Effector CD4-positive, alpha-beta T cell (primary cell): Measurements from ENCODE around the gene EYA2.

Source experiments
- DNase-seq: peaks from one replicate; pipeline ENCODE4 v3.0.0-alpha.2; 2020

The EYA2 gene

DNA sequence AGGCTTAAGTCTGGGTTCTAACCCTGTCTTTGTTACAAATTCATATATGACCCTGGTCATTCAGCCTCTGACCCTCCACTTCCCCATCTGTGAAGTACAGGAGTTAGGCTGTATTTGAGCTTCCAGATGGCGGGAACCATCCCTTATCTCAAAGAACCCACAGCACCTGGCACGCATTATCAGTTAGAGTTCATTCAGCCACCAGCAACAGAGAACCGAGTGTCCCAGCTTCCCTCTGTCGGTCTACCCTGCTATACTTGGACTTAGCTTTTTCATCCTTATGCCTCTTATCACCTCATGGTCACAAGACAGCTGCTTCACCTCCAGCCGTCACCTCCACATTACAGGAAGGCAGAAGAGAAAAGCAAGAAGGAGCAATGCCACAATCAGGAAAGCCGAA lies 147.8 kb downstream of the EYA2 start:
- DNase-seq, result no peak

DNA sequence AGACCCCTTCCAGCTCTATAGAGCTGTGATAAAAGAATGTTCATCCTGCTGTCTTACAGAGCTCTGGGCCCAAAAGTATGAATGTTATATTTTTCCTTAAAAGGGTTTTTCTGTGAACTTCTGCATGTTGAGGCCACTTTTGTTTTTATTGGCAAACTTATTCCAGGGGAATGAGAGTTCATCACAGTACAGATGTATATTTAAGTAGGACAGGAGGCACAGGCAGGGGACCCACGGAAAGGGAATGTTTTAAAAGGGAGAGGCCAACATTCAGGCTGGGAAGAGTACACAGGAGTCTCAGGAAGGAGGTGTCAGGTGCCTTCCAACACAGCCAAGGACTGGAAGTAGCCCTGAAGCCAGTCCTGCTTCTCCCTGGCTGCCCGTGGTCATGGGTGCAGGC lies 148.4 kb downstream of the EYA2 start:
- no peak for DNase-seq

DNA sequence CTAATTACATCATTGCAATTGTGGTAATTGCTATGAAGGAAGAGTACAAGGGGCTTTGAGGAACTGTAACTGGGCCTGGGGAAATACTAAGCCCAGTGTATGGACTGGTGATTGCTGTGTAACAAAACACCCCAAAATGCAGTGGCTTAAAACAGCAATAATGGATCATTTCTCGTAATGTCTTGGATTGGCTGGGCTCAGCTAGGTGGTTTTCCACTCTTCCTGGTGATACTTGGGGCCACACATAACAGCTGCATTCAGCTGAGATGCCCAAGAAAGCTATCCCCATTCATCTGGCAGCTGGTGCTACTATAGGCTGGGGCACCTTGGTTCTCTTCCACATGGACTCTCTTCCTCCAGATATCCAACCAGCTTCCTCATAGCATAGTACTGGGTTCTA lies 150.3 kb downstream of the EYA2 start:
- no peak for DNase-seq

DNA sequence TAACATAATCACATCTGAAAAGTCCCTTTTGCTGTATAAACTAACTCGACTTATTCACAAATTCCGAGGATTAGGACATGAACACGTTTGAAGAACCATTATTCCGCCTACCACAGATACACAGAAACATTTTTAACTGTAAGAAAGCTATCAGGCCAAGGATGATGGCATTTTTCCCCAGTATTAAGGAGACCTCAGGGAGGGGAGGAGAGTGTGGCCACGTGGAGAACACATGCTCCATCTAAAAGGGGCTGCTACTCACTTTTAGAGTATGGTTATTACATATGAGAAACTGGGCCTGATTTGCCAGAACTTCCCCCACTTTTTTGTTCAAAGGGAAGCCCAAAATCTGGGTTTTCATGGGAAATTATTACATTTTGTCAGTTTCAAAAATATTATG lies 153.4 kb downstream of the EYA2 start:
- no peak for DNase-seq

DNA sequence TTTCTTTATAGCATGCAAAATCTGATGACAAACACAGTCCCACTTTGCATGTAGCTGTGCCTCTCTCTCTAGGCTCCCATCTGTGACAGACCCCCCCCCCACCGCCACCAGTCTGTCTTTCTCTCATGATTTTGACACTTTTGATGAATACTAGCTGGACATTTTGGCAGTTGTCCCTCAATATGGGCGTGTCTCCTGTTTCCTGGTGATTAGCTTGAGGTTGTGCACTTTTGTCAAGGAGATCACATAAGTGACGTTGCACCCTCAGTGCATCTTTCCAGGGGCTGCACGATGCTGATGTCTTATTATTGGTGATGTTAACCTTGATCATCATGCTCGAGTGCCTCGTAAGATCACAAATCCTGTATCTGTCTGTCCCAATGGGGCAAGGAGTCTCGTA lies 155.1 kb downstream of the EYA2 start:
- no peak for DNase-seq

DNA sequence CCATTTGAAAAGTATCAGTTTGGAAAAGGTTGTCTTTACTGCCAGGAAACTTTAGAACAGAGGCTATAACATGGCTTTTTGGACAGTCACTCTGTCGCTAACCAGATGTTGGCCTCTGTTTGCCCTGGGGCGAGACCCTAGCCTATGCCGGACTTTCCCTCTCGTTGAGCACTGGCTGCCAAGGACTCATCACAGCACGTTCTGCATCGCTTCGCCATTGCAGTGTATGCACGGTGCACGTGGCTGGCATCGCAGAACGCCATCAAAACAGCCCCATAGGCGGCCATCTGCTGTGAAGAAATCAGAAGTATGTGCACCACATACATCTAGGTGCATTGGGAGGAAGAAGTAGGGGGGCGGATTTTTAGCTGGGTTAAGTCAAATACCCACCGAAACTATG lies 156.4 kb downstream of the EYA2 start:
- no peak for DNase-seq

DNA sequence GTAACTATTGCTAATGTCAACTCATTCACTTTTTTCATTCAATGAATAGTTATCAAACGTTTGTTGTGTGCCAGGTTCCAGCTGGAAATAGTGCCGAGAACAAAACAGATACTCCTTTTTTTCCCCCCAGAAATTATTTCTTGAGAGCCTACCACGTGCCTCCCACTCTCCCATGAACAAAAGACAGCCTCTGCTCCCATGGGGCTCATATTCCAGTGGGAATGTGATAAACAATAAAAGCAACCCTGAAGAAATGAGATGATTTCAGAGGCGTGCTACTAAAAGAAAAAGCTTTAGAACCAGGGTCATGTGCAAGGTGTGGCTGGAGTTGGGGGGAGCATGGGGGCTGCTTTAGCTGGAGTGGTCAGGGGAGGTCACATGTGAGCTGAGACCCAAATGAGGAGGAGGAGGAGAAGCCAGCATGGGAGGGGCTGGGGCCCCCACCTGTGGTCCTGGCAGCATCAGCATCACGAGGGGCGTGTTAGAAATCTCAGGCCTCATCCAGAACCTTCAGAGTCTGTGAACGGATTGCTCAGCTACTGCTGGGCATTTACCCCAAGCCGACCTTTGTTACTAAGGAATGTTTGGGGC lies 157.4 kb downstream of the EYA2 start:
- DNase-seq, result no peak

DNA sequence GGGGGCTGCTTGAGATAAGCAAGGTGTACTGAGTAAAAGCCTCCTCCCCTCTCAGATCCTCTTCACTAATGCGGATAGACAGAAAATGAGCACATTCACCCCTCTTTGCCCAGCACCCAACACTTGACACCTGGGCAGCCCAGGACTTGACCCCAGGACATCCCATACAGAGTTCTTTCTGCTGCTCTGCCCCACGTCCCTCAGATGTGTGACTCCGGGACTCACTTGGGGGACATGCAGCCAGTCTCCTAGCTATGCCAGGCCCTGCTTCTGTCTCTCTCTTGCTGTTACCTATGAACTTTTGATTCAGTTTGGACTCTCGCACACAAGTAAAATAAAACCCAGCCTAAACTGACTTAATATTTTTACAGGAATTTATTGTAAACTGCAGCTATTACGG lies 159.9 kb downstream of the EYA2 start:
- no peak for DNase-seq

DNA sequence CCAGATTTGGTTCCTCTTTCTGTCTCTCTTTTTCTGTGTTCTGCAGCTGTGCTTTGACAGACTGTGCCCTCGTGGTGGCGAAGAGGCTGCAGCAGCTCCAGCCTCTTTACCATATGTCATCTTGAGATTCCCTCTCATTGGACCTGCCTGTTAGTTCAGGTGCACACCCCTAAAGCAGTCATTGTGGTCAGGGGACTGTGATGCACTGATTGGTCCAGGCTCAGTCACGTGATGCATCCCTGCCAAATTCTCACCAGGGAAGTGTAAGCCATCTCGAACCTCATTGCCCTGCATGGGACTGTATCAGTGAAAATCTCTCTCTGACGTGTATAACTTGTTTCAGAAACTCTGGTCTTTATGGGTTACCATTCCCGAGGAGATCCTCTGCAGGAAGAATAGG lies 160.3 kb downstream of the EYA2 start:
- DNase-seq, result no peak

DNA sequence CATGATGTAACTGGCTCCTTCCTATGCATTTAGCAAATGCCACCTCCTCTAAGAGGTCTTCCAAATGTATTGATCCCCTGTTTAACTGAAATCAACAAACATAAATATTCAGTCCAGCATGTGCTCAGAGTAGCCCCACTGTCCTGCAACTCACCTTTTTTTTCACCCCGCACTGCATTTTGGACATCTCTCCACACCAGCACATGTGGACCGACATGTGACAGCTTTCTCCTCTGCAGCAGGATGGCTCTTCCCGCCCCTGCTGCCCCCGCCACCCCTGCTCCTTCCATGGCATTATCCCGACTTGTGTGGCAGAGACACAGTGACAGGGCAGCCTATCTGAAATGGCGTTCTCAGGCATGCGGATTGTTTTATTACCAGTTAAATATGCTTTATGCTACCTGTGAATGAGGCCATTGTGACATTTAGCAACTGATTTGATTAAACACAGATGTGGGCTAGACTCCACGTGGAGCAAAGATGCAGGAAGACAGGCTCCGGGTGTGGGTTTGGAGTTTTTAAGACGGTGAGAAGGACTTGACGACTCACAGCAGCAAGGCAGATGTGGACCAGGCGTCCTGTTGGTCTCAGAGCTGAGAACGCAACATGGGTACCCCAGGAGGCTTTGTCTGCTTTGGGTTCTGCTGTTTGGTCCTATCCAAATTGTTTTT lies 161.2 kb downstream of the EYA2 start:
- DNase-seq, result no peak

DNA sequence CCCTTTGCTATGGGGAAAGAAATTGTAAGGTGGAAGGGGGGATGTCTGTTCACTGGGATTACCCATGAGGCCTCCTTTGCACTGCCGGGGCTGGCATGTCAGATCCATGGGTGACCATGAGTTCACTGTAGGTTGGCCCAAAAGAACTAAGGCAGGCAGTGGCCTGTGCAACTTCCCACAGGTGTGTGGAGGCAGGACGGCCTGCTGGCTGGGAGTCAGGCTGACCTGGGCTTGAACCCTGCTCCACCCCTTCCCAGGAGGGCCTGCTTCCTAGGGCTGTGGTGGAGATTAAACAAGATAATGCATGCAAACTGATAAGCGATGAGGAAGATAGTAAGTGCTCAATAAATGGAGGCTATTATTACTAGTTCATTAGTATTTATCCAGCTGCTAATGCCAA lies 163.0 kb downstream of the EYA2 start:
- DNase-seq, result no peak

DNA sequence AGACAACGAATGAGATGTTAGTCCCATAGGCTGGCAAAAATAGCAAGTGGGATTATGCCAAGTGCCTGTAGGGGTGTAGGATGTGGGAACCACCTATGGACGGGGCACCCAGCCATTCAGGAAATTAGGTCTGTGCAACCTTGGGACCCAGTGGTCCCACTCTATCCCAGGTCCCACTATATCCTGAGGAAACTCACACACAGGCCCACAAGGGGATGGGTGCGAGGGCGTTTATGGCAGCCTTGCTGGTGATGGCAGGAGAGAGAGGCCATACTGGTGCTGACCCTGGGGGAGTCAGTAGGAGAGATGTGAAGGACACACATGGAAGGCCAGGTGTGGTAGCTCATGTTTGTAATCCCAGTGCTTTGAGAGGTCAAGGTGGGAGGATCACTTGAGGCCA lies 163.6 kb downstream of the EYA2 start:
- no peak for DNase-seq

DNA sequence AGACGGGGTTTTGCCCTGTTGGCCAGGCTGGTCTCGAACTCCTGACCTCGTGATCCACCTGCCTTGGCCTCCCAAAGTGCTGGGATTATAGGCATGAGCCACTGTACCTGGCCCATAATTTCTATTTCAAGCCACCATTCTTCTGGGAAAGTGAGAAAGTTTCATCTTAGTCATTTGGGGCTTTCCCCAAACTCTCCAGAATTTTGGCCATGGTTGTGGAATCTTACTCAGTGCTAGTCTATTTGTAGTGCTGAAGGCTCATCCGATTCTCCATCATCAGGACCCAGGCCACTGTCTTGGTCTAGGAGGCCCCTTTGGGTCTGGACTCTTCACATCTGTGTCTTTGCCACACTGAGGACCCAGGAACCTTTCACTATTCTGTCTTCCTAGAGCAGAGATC lies 164.9 kb downstream of the EYA2 start:
- no peak for DNase-seq

DNA sequence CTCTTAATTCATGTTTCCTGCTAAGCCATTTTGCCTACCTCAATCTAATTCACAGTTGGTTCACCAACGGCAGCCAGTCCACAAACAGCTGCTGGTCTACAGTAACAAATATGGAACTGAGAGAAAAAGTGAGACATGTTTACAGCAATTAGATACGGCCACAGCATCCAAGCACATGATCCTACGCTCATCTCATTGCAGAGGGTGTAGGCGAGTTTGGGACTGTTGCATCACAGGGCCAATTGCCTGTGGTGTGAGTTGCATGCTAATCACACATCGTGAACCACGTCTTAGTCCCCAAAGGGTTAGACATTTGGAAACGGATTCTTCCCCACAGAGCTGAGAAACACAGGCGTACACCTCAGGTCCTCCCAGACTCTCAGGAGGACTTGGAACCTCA lies 166.9 kb downstream of the EYA2 start:
- no peak for DNase-seq

DNA sequence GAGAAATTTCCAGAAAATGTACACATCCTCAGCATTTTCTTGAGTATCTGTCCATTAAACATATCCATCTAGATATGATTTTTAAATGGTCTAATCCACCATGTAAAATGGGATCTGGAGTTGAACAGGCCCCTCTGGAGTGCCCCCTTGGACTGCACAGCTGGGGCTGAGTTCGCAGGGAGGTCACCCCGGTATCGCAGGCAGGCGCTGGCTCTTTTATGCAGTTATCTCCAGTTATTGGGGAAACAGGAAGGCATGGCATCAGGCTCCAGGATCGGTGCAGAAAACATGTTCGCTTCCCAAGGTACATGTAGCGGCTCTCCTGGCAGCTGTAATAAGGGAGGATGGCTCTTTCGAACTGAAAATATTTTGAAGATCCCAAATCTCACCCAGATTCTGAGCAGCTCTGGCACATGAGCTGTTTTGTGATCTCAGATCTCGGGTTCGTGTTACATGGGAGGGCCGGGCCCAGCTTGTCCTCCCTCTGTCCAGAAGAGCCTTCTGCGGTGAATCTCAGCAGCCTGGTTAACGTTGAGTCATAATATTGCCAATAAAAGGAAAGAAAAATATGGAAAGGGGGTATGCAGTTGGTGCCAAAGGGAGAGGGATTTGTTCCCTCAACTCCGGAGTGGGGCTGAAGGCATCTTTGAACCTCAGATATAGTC lies 167.7 kb downstream of the EYA2 start:
- no peak for DNase-seq

DNA sequence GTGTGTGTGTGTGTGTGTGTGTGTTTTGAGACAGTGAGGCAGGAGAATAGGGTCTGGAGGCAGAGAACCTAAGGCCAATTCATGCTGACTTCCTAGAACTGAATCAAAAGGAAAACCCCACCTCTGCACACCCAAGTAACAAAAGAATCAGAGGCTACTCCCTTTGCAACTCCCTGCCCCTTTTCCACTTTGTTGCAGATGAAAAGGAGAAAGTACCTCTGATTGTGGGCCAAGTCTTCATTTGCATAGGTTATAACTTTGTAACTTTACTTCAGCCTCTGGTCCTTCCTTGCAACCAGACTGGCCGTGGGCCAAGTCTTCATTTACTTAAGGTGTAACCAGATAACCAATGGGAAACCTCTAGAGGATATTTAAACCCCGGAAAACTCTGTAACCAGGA lies 168.8 kb downstream of the EYA2 start:
- DNase-seq, result no peak

DNA sequence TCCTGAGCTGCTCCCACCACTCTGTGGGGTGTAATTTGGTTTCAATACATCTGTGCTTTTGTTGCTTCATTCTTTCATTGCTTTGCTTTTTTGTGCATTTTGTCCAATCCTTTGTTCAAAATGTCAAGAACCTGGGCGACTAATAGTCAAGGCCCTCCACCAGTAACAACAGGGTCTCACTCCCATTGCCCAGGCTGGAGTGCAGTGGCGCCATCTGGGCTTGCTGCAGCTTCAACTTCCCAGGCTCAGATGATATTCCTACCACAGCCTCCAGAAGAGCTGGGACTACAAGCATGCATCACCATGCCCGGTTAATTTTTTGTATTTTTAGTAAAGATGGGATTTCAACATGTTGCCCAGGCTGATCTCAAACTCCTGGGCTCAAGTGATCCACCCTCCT lies 169.2 kb downstream of the EYA2 start:
- no peak for DNase-seq

DNA sequence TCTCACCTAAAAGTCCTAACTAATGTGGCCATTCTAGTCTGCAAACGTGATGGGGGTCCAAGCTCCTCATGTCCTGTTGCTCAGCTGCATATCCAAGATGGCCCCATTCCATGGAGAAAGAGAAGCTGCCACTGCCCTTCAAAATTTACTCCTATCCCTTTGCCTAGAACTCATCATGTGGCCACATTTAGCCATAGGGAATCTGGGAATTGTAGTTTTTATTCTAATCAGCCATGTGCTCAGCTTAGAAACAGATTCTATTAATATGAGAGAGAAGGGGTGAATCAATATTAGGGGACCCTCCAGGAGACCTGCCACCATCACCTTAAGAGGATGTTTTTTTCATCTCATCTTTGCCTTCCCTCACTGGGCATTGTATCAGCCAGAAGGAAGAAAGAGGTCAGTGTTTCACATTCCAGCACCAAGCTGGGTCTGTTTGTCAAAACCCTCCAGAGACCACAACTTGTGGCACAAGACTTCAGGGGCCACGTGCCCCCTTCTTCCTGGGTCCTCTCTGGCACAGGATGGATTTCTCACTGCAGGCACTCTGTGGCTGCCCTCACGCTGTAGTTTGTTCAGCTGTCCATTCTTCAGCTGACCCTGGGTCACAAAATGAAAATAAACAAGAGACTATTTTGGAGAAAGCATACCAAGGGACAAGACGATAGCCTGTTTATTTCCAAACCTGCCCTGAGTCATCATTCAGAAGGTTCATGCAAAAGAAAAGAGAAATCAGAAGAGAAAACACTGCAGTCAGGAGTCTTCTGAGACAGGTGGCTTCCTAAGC lies 172.0 kb downstream of the EYA2 start:
- no peak for DNase-seq

DNA sequence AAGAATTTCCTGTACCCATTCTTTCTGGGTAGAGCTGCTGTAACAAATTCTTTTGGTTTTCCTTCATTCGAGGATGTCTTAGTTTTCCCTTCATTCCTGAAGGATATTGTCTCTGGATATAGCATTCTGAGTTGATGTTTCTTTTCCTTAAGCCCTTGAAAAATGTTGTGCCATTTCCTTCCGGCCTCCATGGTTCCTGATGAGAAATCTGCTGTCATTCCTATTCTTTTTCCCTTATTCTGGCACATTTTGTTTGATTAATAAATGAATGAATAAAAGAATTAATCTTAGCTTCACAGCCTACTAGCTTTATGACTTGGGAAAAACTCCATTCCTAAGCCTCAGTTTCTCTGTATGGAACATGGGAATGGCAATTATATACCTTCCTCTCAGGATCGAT lies 173.1 kb downstream of the EYA2 start:
- DNase-seq, result no peak

DNA sequence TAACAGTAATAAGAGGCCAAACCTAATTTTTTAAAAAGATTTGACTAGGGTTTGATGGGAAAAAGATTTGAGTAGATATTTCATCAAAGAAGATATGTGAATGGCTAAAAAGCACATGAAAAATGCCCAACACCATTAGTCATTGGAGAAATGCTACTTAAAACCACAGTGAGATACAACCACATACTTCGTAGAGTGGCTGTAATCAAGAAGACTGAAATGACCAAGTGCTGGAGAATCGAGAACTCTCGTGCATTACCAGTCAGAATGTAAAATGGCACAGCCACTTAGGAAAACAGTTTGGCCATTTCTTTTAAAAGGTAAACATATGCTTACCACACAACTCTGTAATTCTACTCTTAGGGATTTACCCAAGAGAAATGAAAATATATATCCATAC lies 175.5 kb downstream of the EYA2 start:
- DNase-seq, result no peak

DNA sequence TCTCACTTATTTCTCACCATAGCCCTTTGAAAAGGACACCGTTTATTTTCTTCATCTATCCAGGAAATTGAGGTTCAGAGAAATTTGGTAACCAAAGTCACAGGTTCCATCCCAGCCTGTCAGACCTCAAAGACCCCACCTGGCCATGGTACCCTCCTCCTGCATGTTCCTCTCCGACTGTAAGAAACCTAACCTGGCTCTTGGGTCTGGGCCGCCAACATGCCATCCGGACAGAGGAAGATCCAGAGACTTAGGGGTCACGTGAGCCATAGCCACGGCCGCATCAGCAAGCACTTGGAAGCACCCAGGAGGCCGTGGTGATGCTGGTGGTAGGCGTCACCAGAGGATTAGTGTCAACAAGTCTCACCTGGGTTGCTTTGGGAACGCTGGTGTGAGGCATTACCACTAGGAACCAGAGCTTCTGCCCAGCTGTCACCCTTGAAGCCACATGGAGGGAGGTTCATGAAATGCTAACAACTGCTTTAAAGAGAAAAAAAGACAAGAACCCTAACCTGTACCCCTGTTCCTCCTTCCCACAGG lies 177.1 kb downstream of the EYA2 start:
- DNase-seq, result no peak

DNA sequence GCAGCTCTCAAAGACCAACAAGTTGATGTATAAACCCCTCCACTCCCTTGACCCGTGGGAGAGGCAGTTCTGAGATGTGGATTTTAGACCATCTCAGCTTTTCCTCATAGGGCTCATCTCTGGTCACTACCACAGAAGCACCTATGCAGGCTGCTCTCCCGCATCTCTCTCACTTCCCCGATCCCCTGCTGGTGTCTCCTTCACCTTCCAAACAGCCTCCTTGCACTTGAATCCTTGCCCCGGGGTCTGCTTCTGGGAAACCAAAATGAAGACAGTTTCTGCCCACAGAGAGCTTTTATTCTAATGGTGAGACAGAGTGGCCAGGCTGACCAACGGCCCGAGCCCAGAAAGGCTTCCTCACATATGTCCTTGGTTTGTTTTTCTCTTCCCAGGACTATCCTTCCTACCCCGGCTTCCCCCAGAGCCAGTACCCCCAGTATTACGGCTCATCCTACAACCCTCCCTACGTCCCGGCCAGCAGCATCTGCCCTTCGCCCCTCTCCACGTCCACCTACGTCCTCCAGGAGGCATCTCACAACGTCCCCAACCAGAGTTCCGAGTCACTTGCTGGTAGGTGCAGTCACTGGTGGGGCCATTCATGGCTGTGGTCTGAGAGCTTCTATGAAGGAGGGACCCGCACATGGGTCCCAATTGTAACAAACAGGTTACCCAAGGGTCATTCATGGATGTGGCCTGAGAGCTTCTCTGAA lies 179.3 kb downstream of the EYA2 start:
- DNase-seq, result no peak

DNA sequence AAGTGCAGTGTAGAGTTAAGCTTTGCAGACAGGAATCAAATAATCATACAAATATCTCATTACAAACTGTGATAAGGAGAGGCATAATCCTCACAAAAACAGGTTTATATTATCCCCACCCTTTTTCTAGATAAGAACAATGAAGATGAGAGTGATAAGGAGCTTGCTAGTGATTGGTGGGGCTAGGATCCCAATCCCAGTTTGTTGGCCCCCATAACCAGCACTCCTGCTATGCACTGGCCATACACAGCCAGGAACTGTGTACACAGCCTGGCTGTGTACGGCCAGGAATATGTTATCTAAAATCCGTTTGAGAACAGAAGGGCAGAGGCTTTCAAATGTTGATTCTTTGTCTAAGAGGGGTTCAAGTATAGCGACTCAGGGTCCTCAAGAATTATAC lies 180.6 kb downstream of the EYA2 start:
- DNase-seq, result no peak
